ENCODE data around the gene FBN2. TPM values are rescaled to one million over a fixed set of nuclear protein-coding genes. Genes with fewer than 3 reads are reported as not detected.

Gene FBN2
- total RNA-seq, 1 donor from 2014 or later = 0.49 TPM

GRCh38 chr5:128395073-128395472, 143.0 kb downstream of the FBN2 start:
- TF ChIP-seq POLR2A (IDR thresholded peaks at IDR 0.05) = no peak
- no peak for TF ChIP-seq POLR2AphosphoS5 (IDR thresholded peaks at IDR 0.05; ENCODE audit: insufficient read depth in 1 of 2, low read depth in 1 of 2)
- no peak for TF ChIP-seq CTCF (IDR thresholded peaks at IDR 0.05)
- intact Hi-C loops (cut with DNase I) = no loop called here
- no peaks in the 10 kb centered on the region for H3K4me1 ChIP-seq
- H3K4me3 ChIP-seq = no peak overlapping the region
- no peak for DNase-seq (ENCODE audit: extremely low spot score in 2 of 2)
- H3K27ac ChIP-seq = no peak overlapping the region
- H3K36me3 ChIP-seq = no peaks in the 10 kb centered on the region
- no peaks in the 10 kb centered on the region for H3K9me3 ChIP-seq
- no peaks in the 10 kb centered on the region for H3K27me3 ChIP-seq

DNA sequence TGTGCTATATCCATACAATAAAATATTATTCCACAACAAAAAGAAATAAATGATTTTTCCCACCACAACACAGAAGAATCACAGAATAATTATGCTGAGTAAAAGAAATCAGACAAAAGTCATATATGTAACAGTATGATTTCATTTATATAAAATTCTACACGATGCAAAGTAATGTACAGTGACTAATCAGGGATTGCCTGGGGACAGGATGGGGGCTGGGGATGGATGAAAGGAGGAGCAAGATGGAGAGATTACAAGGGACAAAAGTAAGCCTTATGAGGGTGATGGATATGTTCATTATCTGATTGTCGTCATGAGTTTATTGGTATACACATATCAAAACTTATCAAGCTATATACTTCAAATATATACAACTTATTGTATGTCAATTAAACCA, 154.0 kb downstream of the FBN2 start:
- intact Hi-C loops (cut with DNase I) = no loop called here
- DNase-seq (ENCODE audit: extremely low spot score in 2 of 2) = no peak
- H3K4me3 ChIP-seq = no peak overlapping the region
- no peaks in the 10 kb centered on the region for H3K9me3 ChIP-seq
- H3K36me3 ChIP-seq = no peaks in the 10 kb centered on the region
- no peak overlapping the region for H3K27ac ChIP-seq
- TF ChIP-seq POLR2AphosphoS5 (IDR thresholded peaks at IDR 0.05; ENCODE audit: insufficient read depth in 1 of 2, low read depth in 1 of 2) (no peak), CTCF (IDR thresholded peaks at IDR 0.05) (no peak), POLR2A (IDR thresholded peaks at IDR 0.05) (no peak)
- H3K4me1 ChIP-seq = no peaks in the 10 kb centered on the region
- no peaks in the 10 kb centered on the region for H3K27me3 ChIP-seq

- intact Hi-C loops (cut with DNase I) = no loop called here
Observed at GRCh38 chr5:128380337-128380736, 157.7 kb downstream of the FBN2 start.

DNA sequence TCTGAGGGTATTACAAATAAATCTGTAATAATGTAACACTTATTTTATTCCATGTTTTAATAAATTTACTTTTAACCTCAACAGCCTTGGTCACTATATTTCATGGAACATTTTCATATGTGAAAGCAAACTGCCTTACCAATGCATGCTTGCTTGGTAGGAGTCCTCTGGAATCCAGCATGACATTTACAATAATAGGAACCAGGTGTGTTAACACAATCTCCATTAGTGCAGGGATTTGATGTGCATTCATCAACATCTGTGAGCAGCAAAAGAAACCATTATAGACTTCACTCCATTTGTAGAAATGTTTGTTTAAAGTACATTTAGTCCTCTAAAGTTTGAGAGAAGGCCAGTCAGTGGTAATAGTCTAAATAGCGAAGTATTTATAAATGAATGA, 159.4 kb downstream of the FBN2 start:
- H3K27me3 ChIP-seq = no peaks in the 10 kb centered on the region
- H3K27ac ChIP-seq = no peak overlapping the region
- no peak for TF ChIP-seq POLR2AphosphoS5 (IDR thresholded peaks at IDR 0.05; ENCODE audit: insufficient read depth in 1 of 2, low read depth in 1 of 2)
- no peak for TF ChIP-seq CTCF (IDR thresholded peaks at IDR 0.05)
- TF ChIP-seq POLR2A (IDR thresholded peaks at IDR 0.05) = no peak
- H3K4me3 ChIP-seq = no peak overlapping the region
- no peak for DNase-seq (ENCODE audit: extremely low spot score in 2 of 2)
- no peaks in the 10 kb centered on the region for H3K9me3 ChIP-seq
- H3K4me1 ChIP-seq = no peaks in the 10 kb centered on the region
- H3K36me3 ChIP-seq = no peaks in the 10 kb centered on the region
- intact Hi-C loops (cut with DNase I) = no loop called here

More at GRCh38 chr5:128380337-128380736, 157.7 kb downstream of the FBN2 start:
- Histone ChIP-seq H3K27me3 (no peaks in the 10 kb centered on the region), H3K9me3 (no peaks in the 10 kb centered on the region), H3K36me3 (no peaks in the 10 kb centered on the region), H3K4me3 (no peak overlapping the region), H3K27ac (no peak overlapping the region), H3K4me1 (no peaks in the 10 kb centered on the region)
- no peak for TF ChIP-seq CTCF (IDR thresholded peaks at IDR 0.05)
- no peak for TF ChIP-seq POLR2A (IDR thresholded peaks at IDR 0.05)
- TF ChIP-seq POLR2AphosphoS5 (IDR thresholded peaks at IDR 0.05; ENCODE audit: insufficient read depth in 1 of 2, low read depth in 1 of 2) = no peak
- no peak for DNase-seq (ENCODE audit: extremely low spot score in 2 of 2)

- H3K27ac ChIP-seq = no peak overlapping the region
- no peaks in the 10 kb centered on the region for H3K36me3 ChIP-seq
- H3K27me3 ChIP-seq = no peaks in the 10 kb centered on the region
- H3K9me3 ChIP-seq = no peaks in the 10 kb centered on the region
- intact Hi-C loops (cut with DNase I) = no loop called here
- no peak for TF ChIP-seq POLR2AphosphoS5 (IDR thresholded peaks at IDR 0.05; ENCODE audit: insufficient read depth in 1 of 2, low read depth in 1 of 2)
- no peaks in the 10 kb centered on the region for H3K4me1 ChIP-seq
- DNase-seq (ENCODE audit: extremely low spot score in 2 of 2) = no peak
- no peak overlapping the region for H3K4me3 ChIP-seq
Observed at GRCh38 chr5:128378196-128378595, 159.8 kb downstream of the FBN2 start.

- Histone ChIP-seq H3K4me3 (no peak overlapping the region), H3K4me1 (no peaks in the 10 kb centered on the region), H3K9me3 (no peaks in the 10 kb centered on the region), H3K36me3 (no peaks in the 10 kb centered on the region), H3K27ac (no peak overlapping the region), H3K27me3 (no peaks in the 10 kb centered on the region)
- no peak for DNase-seq (ENCODE audit: extremely low spot score in 2 of 2)
- TF ChIP-seq POLR2AphosphoS5 (IDR thresholded peaks at IDR 0.05; ENCODE audit: insufficient read depth in 1 of 2, low read depth in 1 of 2) (no peak), POLR2A (IDR thresholded peaks at IDR 0.05) (no peak)
- intact Hi-C loops (cut with DNase I) = no loop called here
Observed at GRCh38 chr5:128376577-128376976, 161.5 kb downstream of the FBN2 start.
